ENCODE measurements around the gene YJU2.
"Not testable (repeated sequence)": the region's sequence is repeated elsewhere in the genome, so short reads cannot be mapped to it uniquely, and the experiment has no call there.

Gene YJU2

DNA sequence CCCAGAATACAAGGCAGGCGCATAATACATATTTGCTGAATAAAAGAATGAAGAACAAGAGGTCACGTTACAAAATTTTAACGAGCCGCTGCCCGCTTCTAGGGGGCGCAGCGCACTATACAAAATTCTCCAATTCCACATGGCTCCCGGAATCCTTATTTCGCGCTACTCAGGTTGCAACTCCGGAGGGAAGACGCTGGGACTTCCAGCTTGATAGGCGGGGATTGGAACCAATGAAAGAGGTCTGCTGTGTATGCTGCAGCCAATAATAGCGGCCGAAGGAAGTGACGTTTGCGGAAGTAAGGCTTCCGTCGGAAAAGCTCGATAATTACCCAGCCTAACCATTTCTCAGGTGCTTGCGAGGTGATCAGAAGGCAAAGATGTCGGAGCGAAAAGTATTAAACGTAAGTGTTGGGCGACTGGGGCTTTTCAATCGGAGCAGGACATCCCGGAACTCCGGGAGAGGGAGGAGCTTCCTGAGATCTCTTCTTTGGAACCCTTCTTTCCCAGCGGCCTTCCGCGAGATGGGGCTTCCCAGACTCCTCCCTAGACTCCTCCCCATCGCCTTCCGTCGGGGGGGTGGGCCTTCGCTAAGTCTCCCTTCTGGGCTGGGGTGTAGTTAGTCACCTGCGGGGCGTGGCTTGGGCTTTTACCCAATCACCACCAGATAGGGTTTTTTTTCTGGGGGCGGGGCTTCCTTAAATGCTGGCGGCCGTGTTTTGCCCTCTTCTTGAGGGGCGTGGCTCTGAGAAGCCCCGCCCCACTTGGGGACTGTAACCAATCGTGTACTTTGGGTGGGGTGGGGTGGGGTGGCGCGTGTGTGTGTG, at the start of gene YJU2:
Gene YJU2, plus strand, starts transcription at position 314 of the 827 bp plus-strand sequence. Its CDS starts 67 bp downstream, at position 381.
- DNase-seq, result peak; percentile 95

DNA sequence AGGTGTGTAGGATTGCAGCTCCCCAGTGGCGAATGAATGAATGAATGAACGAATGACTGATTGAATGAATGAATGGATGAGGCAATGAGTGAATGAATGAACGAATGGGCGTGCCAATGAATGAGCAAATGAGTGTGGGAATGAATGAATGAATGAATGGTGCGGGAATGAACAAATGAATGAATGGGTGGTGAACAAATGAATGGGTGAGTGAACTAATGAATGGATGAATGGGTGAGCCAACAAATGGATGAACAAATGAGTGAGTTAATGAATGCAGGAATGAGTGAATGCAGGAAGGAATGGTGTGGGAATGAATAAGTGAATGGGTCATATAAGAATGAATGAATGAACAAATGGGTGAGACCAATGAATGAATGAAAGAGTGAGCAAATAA, 49.7 kb upstream of the YJU2 start:
- DNase-seq, result no peak

DNA sequence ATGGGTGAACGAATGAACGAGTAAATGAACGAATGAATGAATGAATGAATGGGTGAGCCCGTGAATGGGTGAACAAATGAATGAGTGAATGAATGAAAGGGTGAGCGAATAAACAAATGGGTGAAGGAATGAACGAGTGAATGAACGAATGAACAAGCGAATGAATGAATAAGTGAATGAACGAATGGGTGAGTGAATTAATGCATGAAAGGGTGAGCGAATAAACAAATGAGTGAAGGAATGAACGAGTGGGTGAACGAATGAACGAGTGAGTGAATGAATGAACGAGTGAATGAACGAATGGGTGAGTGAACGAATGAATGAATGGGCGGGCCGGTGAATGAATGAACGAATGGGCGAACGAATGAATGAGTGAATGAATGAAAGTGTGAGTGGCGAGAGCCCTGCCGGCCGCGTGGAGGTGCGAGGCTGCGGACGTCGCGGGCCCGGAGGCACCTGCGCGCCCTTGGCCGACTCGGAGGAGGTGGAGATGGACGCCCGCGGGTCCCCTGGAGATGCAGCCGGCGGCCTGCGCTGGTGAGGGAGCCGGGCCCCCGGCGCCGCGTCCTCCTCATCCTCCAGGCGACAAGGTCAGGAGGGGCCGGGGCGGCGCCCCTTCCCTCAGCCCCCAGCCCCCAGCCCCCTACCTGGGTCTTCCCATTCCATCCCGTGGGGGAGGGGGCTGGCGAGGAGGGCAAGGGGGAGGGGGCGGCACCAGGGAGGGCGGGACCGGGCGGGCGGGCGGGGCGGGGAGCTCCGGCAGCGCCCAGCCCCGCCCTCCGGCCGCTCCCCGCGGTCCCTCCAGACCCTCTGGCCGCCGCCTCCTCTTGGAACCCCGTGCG, 49.0 kb upstream of the YJU2 start:
- no peak for DNase-seq

DNA sequence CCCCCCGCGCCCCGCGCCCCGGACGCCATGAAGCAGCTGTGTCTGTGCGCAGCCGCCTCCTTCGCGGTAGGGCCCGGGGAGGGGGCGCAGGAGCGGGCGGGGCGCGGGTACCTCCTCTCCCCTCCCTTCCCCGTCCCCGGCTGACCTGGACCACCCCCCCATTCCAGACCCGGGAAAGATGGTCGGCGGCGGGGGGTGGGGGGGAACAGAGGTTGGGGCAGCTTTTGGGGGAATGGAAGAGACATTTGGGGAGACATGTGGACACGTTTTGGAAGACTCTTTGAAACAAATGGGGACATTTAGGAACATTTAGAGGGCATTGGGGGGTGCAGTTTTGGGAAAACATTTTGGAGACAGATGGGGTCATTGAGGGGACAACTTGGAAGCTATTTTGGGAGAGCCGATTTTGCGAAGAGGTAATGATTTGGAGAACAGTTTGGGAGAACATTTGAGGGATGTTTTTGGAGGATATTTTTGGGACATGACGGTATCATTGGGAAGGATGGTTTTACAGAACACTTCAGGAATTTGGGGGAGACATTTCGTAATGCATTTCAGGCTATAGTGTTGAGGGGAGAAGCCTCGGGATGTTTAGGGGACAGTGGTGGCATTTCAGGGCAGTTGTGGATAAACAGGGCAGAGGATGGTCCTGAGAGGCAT, 48.3 kb upstream of the YJU2 start:
- DNase-seq, result no peak

DNA sequence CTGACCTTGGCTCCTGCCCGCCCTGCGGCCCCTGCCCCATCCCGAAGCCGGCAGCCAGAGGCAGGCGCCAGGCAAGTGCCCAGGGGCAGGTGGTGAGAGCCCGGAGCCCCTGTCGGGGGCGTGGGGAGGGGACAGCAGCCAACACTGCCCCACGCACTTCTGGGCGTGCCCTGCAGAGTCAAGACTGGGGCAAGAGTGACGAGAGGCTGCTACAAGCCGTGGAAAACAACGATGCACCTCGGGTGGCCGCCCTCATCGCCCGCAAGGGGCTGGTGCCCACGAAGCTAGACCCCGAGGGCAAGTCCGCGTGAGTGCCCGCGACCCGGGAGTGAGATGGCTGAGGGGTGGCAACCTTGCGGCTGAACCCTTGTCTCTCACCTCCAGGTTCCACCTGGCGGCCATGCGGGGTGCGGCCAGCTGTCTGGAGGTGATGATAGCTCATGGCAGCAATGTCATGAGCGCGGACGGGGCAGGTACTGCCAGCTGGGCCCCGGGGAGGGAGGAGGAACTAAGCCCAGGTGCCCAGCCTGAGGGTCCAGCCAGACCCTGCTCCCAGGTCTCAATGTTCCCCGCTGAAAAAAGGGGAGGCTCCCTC, 47.1 kb upstream of the YJU2 start:
- no peak for DNase-seq

DNA sequence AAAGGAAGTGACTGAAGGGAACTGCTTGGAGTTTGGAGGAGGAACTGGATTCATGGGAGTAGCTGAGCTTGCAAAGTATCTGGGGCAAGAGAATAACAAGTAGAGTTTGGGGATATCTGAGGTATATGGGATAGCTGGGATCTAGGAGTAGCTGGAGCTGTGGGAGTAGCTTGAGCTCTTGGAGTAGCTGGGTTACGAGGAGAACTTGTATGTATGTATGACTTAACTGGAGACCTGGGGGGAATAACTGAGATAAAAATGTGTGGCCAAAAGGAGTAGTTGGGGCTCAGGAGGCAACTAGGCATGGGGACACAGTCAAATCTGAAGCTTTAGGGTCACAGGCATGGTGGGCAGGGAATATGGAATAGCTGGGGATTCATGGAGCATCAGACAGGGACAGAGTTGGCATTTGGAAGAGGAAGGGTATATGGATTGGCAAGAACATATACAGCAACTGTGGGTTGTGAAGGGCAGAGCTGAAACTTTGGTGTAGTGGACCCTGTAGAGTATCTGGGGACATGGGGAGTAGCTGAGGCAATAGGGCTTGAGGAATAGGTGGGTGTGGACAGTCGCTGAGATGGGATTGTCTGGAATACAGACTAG, 45.8 kb upstream of the YJU2 start:
- DNase-seq, result no peak

DNA sequence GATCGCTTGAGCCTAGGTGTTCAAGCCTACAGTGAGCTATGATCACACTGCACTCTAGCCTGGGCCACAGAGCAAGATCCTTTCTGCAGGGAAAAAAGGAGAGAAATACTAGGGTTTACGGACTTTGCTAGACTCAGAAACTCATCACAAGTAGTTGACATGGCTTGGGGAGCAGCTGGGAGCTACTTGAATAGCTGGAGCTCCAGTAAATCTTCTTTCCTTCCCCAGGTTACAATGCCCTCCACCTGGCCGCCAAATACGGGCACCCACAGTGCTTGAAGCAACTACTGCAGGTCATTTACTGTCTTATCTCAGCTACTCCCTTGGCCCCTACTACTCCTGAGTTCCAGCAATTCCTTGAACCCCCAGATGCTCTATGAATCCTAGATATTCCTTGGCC, 45.1 kb upstream of the YJU2 start:
- DNase-seq, result no peak

DNA sequence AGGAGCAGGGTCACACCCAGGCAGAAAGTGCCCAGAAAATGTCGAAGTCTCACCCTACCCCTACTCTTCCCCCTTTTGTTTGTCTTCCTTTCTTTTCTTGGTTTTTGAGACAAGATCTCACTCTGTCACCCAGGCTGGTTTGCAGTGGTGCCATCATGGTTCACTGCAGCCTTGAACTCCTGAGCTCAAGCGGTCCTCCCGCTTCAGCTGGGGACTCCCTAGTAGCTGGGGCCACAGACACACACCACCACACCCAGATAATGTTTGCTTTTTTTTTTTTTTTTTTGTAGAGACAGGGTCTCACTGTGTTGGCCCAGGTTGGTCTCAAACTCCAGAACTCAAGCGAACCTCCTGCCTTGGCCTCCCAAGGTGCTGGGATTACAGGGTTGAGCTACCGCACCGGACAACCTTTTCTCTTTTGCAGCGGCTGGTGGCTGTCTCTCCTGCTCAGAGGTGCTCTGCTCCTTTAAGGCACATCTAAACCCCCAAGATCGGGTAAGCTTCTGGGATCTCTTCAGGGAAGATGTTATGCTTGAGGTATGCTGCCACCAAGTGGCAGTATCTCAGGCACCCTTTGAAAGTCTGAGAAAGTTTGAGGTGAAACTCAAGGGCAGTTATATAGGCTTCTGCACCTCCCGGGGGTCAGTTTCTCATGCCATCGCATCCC, 39.9 kb upstream of the YJU2 start:
- DNase-seq, result no peak

DNA sequence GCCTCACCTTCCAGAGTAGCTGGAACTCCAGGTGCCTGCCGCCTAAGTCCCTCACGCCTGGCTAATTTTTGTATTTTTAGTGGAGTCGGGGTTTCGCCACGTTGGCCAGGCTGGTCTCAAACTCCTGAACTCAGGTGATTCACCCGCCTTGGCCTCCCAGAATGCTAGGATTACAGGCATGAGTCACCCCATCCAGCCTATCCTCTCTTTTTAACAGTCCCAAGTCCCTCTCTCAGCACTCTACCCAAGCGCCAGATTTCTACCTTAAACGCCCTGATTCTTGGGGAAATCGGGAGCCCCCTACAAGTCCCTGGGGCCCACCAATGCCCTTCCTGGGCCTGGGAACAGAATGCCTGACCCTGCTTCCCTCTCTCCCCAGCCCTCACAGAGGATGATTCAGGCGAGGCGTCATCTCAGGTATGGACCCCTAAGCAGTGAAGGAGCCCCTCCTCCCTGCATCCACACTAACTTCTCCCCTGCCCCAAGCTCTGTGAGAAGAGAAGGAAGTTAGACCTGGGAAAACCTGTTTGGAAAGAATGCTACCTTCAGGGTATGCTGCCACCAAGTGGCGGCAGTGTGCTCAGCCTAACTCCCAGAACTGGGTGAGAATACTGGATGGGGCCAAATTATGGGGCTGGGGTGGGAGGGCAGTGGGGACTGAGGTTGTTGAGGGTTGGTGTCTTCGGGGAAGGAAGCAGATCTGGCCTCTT, 38.3 kb upstream of the YJU2 start:
- no peak for DNase-seq

DNA sequence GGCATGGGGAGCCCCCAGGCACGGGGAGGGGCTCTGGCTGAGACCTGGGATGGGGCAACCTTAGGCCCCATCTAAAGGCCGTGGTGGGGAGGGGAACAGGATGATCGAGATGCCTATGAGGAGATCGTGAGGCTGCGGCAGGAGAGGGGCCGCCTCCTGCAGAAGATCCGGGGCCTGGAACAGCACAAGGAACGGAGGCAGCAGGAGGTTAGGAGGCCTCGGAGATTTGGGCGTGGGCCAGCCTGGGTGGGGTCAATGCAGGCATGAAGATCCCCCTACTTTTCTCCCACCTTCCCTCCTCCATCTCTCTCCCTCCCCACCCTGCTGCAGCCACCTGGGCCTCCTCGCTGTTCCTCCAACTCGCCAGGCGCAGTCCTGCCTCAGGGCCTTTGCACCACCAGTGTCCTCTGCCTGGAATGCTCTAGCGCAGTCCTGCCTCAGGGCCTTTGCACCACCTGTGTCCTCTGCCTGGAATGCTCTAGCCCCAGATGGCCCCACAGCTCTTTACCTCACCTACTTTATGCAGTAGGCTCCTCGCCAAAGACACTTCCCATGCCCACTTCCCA, 36.6 kb upstream of the YJU2 start:
- DNase-seq, result no peak

DNA sequence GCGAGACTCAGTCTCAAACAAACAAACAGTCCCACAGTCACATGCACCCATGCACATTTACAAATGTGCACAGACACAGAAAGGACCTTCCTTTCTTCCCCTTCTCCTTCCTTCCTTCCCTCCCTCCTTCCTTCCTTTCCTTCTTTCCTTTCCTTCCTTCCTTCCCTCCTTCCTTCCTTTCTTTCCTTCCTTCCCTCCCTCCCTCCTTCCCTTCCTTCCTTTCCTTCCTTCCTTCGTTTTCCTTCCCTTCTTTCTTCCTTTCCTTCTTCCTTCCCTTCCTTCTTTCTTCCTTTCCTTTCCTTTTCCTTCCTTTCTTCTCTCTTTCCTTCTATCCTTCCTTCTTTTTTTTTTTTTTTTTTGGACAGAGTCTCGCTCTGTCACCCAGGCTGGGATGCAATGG, 33.8 kb upstream of the YJU2 start:
- DNase-seq, result no peak

DNA sequence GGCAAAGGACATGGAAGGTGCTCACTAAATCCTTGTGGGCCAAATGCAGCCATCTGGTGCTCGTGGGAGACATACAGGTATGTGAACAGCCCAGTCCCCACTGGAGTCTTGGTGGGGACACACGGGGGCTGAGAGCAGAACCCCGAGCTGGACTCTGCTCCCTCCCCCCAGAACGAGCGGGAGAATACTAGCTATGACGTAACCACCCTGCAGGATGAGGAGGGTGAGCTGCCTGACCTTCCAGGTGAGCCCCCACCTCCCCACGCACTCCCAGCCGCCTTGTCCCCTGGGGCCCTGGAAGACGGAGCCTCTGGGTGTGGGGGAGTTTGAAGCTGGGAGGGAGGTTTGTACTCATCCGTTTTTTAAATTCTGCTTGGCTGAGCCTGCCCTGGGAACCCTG, 31.1 kb upstream of the YJU2 start:
- no peak for DNase-seq

DNA sequence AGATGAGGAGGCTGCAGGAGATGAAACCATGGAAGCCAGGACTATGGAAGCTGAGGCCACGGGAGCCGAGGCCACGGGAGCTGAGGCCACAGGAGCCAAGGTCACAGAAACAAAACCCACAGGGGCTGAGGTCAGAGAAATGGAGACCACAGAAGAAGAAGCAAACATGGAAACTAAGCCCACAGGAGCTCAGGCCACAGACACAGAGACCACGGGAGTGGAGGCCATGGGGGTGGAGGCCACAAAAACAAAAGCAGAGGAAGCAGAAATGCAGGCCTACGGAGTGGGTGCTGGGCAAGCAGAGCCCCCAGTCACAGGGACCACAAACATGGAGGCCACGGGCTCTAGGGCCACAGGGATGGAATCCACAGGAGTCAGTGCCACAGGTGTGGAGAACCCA, 30.0 kb upstream of the YJU2 start:
- no peak for DNase-seq

DNA sequence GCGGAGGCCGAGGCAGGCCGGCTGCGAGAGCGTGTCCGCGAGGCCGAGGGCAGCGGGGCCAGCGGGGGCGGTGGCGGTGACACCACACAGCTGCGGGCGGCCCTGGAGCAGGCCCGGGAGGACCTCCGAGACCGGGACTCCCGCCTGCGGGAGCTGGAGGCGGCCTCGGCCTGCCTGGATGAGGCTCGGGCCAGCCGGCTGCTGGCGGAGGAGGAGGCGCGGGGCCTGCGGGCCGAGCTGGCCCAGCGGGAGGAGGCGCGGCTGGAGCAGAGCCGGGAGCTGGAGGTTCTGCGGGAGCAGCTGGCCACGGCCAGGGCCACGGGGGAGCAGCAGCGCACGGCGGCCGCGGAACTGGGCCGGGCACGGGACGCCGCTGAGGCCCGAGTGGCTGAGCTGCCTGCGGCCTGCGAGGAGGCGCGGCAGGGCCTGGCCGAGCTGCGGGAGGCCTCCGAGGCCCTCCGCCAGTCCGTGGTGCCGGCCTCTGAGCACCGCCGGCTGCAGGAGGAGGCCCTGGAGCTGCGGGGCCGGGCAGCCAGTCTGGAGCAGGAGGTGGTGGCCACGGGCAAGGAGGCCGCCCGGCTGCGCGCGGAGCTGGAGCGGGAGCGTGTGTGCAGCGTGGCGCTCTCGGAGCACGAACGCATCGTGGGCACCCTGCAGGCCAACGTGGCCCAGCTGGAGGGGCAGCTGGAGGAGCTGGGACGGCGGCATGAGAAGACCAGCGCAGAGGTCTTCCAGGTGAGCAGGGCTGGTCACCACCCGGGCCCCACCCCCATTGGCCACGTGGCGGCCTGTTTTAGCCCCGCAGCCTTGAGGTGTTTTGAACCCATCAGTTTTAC, 29.2 kb upstream of the YJU2 start:
- no peak for DNase-seq

DNA sequence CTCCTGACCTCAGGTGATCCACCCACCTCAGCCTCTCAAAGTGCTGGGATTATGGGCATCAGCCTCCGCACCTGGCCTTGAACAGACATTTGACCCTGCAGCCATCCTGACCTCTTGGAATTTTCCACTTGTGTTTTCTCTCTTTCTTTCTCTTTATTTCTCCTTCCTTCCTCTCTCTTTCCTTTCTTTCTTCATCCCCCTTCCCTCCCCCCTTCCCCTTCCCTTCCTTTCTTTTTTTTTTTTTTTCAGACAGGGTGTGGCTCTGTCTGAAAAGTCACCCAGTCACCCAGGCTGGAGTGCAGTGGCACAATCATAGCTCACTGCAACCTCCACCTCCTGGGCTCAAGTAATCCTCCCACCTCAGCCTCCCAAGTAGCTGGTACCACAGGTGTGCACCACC, 28.4 kb upstream of the YJU2 start:
- not testable (repeated sequence) for DNase-seq

DNA sequence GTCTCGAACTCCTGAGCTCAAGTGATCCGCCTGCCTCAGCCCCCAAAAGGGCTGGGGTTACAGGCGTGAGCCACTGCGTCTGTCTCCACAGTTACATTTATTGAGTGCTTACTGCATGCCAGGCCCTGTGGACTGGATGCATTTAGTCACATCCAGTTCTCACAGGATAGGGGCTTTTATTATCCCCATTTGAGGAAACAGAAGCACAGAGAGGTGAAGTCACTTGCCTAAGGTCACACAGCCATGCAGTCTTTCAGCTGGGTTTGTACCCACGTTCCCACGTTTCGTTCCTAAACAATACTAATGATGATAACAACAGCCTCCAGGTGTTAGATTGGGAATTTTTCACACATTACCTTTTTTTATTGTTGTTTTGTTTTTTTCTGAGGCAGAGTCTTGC, 26.7 kb upstream of the YJU2 start:
- DNase-seq, result no peak

DNA sequence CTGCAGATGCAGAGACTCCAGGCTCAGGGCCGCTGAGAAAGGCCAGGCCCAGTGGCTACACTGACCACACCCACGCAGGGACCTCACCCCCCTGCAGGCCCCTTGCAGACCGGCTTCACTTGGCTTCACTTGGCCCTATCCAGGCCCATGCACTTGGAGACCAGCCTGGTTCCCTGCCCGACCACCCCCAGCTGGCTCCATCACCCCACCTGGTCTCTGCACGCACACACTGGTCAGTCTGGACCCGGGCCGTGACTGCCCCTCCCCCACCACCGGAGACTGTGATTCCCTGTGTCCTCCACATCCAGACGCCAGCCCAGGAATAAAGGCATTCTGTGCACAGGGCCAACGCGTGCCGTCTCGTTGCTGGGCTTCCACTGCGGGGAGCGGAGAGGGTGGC, 22.4 kb upstream of the YJU2 start:
- no peak for DNase-seq

DNA sequence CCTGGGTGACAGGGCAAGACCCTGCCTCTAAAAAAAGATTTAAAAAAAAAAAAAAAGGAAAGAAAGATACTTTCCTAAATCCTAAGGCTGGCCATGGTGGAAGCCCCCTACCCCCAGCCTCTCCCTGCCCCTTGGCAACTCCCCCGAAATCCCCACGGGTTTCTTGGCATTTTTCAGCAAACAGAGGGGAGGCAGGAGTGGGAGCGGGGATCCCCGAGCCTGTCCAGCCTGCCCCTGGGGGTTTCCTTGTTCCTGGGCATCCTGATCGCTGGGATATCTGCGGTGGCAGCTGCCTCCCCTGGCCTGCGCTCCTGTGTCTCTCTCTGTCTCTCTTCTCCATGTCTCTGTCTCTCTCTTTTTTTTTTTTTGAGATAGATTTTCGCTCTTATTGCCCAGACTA, 21.0 kb upstream of the YJU2 start:
- DNase-seq, result no peak

DNA sequence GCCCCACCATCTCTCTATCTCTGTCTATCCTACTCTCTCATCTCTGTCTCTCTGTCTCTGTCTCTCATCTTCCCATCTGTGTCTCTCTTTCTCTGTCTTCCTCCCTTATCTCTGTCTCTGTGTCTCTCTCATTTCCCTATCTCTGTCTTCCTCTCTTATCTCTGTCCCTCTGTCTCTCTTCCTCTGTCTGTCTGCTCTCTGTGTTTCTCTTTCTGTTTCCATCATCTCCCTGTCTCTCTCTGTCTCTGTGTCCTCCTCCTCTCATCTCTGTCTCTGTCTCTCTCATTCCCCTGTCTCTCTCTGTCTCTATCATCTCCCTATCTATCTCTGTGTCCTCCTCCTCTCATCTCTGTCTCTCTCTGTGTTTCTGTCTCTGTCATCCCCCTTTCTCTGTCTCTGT, 19.1 kb upstream of the YJU2 start:
- DNase-seq, result no peak

DNA sequence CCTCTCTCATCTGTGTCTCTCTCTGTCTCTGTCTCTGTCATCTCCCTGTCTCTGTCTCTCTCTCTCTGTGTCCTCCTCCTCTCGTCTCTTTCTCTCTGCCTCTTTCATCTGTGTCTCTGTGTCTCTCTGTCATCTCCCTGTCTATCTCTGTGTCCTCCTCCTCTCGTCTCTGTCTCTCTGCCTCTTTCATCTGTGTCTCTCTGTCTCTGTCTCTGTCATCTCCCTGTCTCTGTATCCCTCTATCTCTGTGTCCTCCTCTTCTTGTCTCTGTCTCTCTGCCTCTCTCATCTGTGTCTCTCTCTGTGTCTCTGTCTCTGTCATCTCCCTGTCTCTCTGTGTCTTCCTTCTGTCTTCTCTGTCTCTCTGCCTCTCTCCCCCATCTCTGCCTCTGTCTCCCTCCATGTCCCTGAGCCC, 18.1 kb upstream of the YJU2 start:
- DNase-seq, result no peak

All from NCI-H1930 (cell line).